A549 treated with AZD2906 at 1 μM for 4 hours (cell line): Measurements from ENCODE around the gene SNIP1. TPM values are rescaled to one million over a fixed set of nuclear protein-coding genes. Genes with fewer than 3 reads are reported as not detected.

ENCODE experiments used
- total RNA-seq: library from RNA; stranded (reverse); fragments of 200-300 nt; extraction: Qiagen RNA extraction; gene quantifications from 5 replicates; pipeline ENCODE4 v1.2.3, GENCODE V29; 2022

The SNIP1 gene
- total RNA-seq = 10.6 to 16.0 TPM (median 15.4 TPM) in 5 replicates

GRCh38 chr1:37553927-37554808 is at the start of gene SNIP1:
Gene SNIP1, minus strand, starts transcription at chr1:37554293. Its CDS starts 64 bp downstream, at chr1:37554229.

GRCh38 chr1:37595440-37596181 is 41.5 kb upstream of the SNIP1 start, which contains the start of gene GNL2:
Gene GNL2, minus strand, starts transcription at chr1:37595937. Its CDS starts 115 bp downstream, at chr1:37595822.

GRCh38 chr1:37556712-37557196 is 2.7 kb upstream of the SNIP1 start, which contains the start of gene DNALI1:
Gene DNALI1, plus strand, starts transcription at chr1:37556940. Its CDS starts 55 bp downstream, at chr1:37556995.

GRCh38 chr1:37514350-37515184 is 39.5 kb downstream of the SNIP1 start, which contains the start of gene MEAF6:
Gene MEAF6, minus strand, starts transcription at chr1:37514766. Its CDS starts 20 bp downstream, at chr1:37514746.

Other genes starting within 250 kb of the SNIP1 start
- 34.5 to 53.4 TPM (median 51.3 TPM) in 5 replicates for gene ZC3H12A, start 79.7 kb downstream of the SNIP1 start, total RNA-seq
- gene MEAF6, start 39.5 kb downstream of the SNIP1 start, total RNA-seq = 54.2 to 80.7 TPM (median 57.9 TPM) in 5 replicates
- 0.03 TPM in 1 of 5 replicates, not detected in the others for gene DNALI1, start 2.6 kb upstream of the SNIP1 start, total RNA-seq
- gene GNL2, start 41.6 kb upstream of the SNIP1 start, total RNA-seq = 48.6 to 63.7 TPM (median 52.0 TPM) in 5 replicates
- gene RSPO1, start 80.6 kb upstream of the SNIP1 start, total RNA-seq = 0.05 to 0.19 TPM (median 0.14 TPM) in 5 replicates
- gene CDCA8, start 138.2 kb upstream of the SNIP1 start, total RNA-seq = 45.0 to 48.5 TPM (median 47.4 TPM) in 5 replicates
- gene EPHA10, start 210.8 kb upstream of the SNIP1 start, total RNA-seq = 0.95 to 1.4 TPM (median 1.1 TPM) in 5 replicates
- 21.2 to 26.5 TPM (median 25.0 TPM) in 5 replicates for gene MANEAL, start 239.6 kb upstream of the SNIP1 start, total RNA-seq